Measurements from ENCODE around the gene PLAC9.
A peak's percentile ranks its signal among the peaks of the same experiment; 100 is the strongest.
"Not testable (repeated sequence)": the region's sequence is repeated elsewhere in the genome, so short reads cannot be mapped to it uniquely, and the experiment has no call there.

The PLAC9 gene

GRCh38 chr10:80132299-80133139 lies at the start of gene PLAC9:
Gene PLAC9, plus strand, starts transcription at chr10:80132730. Its CDS starts 33 bp downstream, at chr10:80132763.
- no peak for TF ChIP-seq CTCF (IDR thresholded peaks at IDR 0.05)
- no peak for DNase-seq (ENCODE audit: low spot score)
- peak within 1 kb of the TSS; percentile 75 for H3K4me3 ChIP-seq
- peak within 1 kb of the TSS; percentile 67 to 89 for H3K27ac ChIP-seq

GRCh38 chr10:80090121-80090520 lies 42.4 kb upstream of the PLAC9 start:
- no peak for TF ChIP-seq CTCF (IDR thresholded peaks at IDR 0.05)
- no peak overlapping the region for H3K4me3 ChIP-seq
- no peak for DNase-seq (ENCODE audit: low spot score)
- H3K27ac ChIP-seq = no peak overlapping the region

GRCh38 chr10:80094231-80094630 lies 38.3 kb upstream of the PLAC9 start:
- Histone ChIP-seq H3K27ac (no peak overlapping the region), H3K4me3 (no peak overlapping the region)
- no peak for DNase-seq (ENCODE audit: low spot score)
- TF ChIP-seq CTCF (IDR thresholded peaks at IDR 0.05) = no peak

GRCh38 chr10:80098272-80098671 lies 34.3 kb upstream of the PLAC9 start:
- not testable (repeated sequence) for DNase-seq (ENCODE audit: low spot score); H3K27ac ChIP-seq; H3K4me3 ChIP-seq

GRCh38 chr10:80099295-80099694 lies 33.2 kb upstream of the PLAC9 start:
- H3K27ac ChIP-seq; DNase-seq (ENCODE audit: low spot score); H3K4me3 ChIP-seq: not testable (repeated sequence)

GRCh38 chr10:80100116-80100515 lies 32.4 kb upstream of the PLAC9 start:
- H3K27ac ChIP-seq = no peak overlapping the region
- no peak for TF ChIP-seq CTCF (IDR thresholded peaks at IDR 0.05)
- H3K4me3 ChIP-seq = no peak overlapping the region
- no peak for DNase-seq (ENCODE audit: low spot score)

GRCh38 chr10:80100861-80101695 lies 31.5 kb upstream of the PLAC9 start:
- no peak for TF ChIP-seq CTCF (IDR thresholded peaks at IDR 0.05)
- Histone ChIP-seq H3K4me3 (no peak overlapping the region), H3K27ac (no peak overlapping the region)
- no peak for DNase-seq (ENCODE audit: low spot score)
